Hippocampal formation (tissue), 2 donors: Measurements from ENCODE around the gene MAEL.
"Not testable (repeated sequence)": the region's sequence is repeated elsewhere in the genome, so short reads cannot be mapped to it uniquely, and the experiment has no call there.

Source experiments
- DNase-seq, 2 donors: peaks; one replicate each; lab custom pipeline; 2025; lab: John Stamatoyannopoulos, UW

The MAEL gene

GRCh38 chr1:166978821-166979220 lies 10.3 kb upstream of the MAEL start:
- no peak for DNase-seq

- DNase-seq, result no peak
These were observed 8.7 kb upstream of the MAEL start for GRCh38 chr1:166980383-166980782.

GRCh38 chr1:166980818-166981217 lies 8.3 kb upstream of the MAEL start:
- DNase-seq, result no peak

- DNase-seq, result no peak
These were observed 7.5 kb upstream of the MAEL start for GRCh38 chr1:166981589-166981988.

GRCh38 chr1:166999075-166999474 lies 10.0 kb downstream of the MAEL start:
- no peak for DNase-seq

- DNase-seq, result no peak
These were observed 10.5 kb downstream of the MAEL start for GRCh38 chr1:166999500-167000055.

- no peak for DNase-seq
These were observed 11.5 kb downstream of the MAEL start for GRCh38 chr1:167000546-167000945.

GRCh38 chr1:167002354-167002753 lies 13.3 kb downstream of the MAEL start:
- DNase-seq, result no peak

GRCh38 chr1:167003711-167004110 lies 14.6 kb downstream of the MAEL start:
- DNase-seq, result no peak

- no peak for DNase-seq
These were observed 22.6 kb downstream of the MAEL start for GRCh38 chr1:167011560-167012191.

GRCh38 chr1:167012570-167012969 lies 23.5 kb downstream of the MAEL start:
- no peak for DNase-seq

GRCh38 chr1:167013108-167013929 lies 24.2 kb downstream of the MAEL start:
- no peak for DNase-seq

GRCh38 chr1:167016100-167016750 lies 27.1 kb downstream of the MAEL start:
- DNase-seq, result no peak

- DNase-seq, result no peak
These were observed 33.3 kb downstream of the MAEL start for GRCh38 chr1:167022384-167022783.

- DNase-seq, result not testable (repeated sequence)
These were observed 40.5 kb downstream of the MAEL start for GRCh38 chr1:167029553-167029952.

- no peak for DNase-seq
These were observed 44.6 kb downstream of the MAEL start for GRCh38 chr1:167033646-167034045.

- DNase-seq, result peak in 1 of 2 donors; percentile 7
These were observed 54.8 kb downstream of the MAEL start for GRCh38 chr1:167043752-167044488.

- DNase-seq, result no peak
These were observed 62.8 kb downstream of the MAEL start for GRCh38 chr1:167051907-167052306.

GRCh38 chr1:167052389-167052788 lies 63.3 kb downstream of the MAEL start:
- no peak for DNase-seq

- no peak for DNase-seq
These were observed 65.5 kb downstream of the MAEL start for GRCh38 chr1:167054531-167054930.

GRCh38 chr1:167054946-167055630 lies 66.0 kb downstream of the MAEL start:
- no peak for DNase-seq
